HepG2 (cell line): ENCODE results near the gene SFPQ.
"Not testable (repeated sequence)": the region's sequence is repeated elsewhere in the genome, so short reads cannot be mapped to it uniquely, and the experiment has no call there.

Experiments used
- POLR2AphosphoS5 ChIP-seq: IDR thresholded peaks from 2 replicates; pipeline ENCODE4 v1.6.1; 2012; ENCODE audit warnings: low read depth, low read length
- STAG1 ChIP-seq: sonication (generic); formaldehyde crosslinking; IDR thresholded peaks from 2 replicates; pipeline ENCODE4 v1.4.0; 2020; ENCODE audit warnings: missing genetic modification reagents
- ZFX ChIP-seq: sonication (generic); formaldehyde crosslinking; IDR thresholded peaks from 2 replicates; pipeline ENCODE4 v1.4.0; 2020; ENCODE audit warnings: mild to moderate bottlenecking, low read depth, missing genetic modification reagents, moderate library complexity
- ZNF121 ChIP-seq: sonication (generic); formaldehyde crosslinking; IDR thresholded peaks from 2 replicates; pipeline ENCODE4 v1.5.0; 2020; ENCODE audit warnings: mild to moderate bottlenecking, missing genetic modification reagents
- ZNF282 ChIP-seq: fragments of 450-650 bp; IDR thresholded peaks from 2 replicates; pipeline ENCODE4 v1.6.1; 2018; ENCODE audit not compliant: partially characterized antibody
- ZNF746 ChIP-seq: sonication (generic); formaldehyde crosslinking; IDR thresholded peaks from 2 replicates; pipeline ENCODE4 v1.8.0; 2022; ENCODE audit warnings: mild to moderate bottlenecking, missing genetic modification reagents
- ZNF878 ChIP-seq: sonication (generic); formaldehyde crosslinking; IDR thresholded peaks from 2 replicates; pipeline ENCODE4 v1.8.1; 2023; ENCODE audit warnings: mild to moderate bottlenecking, missing genetic modification reagents, moderate library complexity
- TF ChIP-seq, protein P1 (sequence below): sonication (generic); formaldehyde crosslinking; IDR thresholded peaks from 2 replicates; pipeline ENCODE4 v1.8.0; 2022; ENCODE audit warnings: mild to moderate bottlenecking, missing genetic modification reagents; ENCODE audit not compliant: insufficient replicate concordance
- TF ChIP-seq, protein P2 (sequence below): sonication (generic); formaldehyde crosslinking; IDR thresholded peaks from 2 replicates; pipeline ENCODE4 v1.4.0; 2020; ENCODE audit warnings: missing genetic modification reagents; ENCODE audit errors: not compliant biosample characterization
- TF ChIP-seq, protein P3 (sequence below): sonication (generic); formaldehyde crosslinking; IDR thresholded peaks from 2 replicates; pipeline ENCODE4 v1.5.0; 2020; ENCODE audit warnings: mild to moderate bottlenecking, missing genetic modification reagents, moderate library complexity

DNA sequence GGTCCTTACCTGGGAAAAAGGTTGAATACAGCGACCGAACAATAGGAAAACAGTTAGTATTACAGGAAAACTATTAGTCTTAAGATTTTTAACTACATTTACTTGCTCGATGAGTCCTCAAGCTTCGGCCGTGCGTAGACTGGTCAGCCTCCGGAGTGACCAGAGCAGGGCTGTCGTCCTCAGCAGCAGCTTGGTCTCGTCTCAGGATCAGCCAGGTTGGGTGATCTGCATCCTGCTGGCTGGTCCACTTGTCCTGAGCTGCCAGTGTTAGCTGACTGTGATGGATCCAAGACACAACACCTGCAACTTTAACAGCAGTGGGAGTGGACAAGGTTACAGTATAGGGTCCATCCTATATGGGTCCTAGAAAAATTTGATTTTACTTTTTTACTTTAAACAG lies 50.2 kb downstream of the SFPQ start:
- not testable (repeated sequence) for TF ChIP-seq ZNF878 (CRISPR knock-in tag); ZFX; ZNF282; STAG1 (CRISPR knock-in tag); POLR2AphosphoS5; ZNF121; ZNF746 (CRISPR knock-in tag)
- TF ChIP-seq, protein P1, sequence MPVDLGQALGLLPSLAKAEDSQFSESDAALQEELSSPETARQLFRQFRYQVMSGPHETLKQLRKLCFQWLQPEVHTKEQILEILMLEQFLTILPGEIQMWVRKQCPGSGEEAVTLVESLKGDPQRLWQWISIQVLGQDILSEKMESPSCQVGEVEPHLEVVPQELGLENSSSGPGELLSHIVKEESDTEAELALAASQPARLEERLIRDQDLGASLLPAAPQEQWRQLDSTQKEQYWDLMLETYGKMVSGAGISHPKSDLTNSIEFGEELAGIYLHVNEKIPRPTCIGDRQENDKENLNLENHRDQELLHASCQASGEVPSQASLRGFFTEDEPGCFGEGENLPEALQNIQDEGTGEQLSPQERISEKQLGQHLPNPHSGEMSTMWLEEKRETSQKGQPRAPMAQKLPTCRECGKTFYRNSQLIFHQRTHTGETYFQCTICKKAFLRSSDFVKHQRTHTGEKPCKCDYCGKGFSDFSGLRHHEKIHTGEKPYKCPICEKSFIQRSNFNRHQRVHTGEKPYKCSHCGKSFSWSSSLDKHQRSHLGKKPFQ (CRISPR knock-in tag): not testable (repeated sequence)
- TF ChIP-seq, protein P2, sequence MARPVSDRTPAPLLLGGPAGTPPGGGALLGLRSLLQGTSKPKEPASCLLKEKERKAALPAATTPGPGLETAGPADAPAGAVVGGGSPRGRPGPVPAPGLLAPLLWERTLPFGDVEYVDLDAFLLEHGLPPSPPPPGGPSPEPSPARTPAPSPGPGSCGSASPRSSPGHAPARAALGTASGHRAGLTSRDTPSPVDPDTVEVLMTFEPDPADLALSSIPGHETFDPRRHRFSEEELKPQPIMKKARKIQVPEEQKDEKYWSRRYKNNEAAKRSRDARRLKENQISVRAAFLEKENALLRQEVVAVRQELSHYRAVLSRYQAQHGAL (CRISPR knock-in tag): not testable (repeated sequence)
- TF ChIP-seq, protein P3, sequence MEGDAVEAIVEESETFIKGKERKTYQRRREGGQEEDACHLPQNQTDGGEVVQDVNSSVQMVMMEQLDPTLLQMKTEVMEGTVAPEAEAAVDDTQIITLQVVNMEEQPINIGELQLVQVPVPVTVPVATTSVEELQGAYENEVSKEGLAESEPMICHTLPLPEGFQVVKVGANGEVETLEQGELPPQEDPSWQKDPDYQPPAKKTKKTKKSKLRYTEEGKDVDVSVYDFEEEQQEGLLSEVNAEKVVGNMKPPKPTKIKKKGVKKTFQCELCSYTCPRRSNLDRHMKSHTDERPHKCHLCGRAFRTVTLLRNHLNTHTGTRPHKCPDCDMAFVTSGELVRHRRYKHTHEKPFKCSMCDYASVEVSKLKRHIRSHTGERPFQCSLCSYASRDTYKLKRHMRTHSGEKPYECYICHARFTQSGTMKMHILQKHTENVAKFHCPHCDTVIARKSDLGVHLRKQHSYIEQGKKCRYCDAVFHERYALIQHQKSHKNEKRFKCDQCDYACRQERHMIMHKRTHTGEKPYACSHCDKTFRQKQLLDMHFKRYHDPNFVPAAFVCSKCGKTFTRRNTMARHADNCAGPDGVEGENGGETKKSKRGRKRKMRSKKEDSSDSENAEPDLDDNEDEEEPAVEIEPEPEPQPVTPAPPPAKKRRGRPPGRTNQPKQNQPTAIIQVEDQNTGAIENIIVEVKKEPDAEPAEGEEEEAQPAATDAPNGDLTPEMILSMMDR (CRISPR knock-in tag): not testable (repeated sequence)
